WTC11 (cell line): ENCODE results near the gene DPH1. TPM values are rescaled to one million over a fixed set of nuclear protein-coding genes. Genes with fewer than 3 reads are reported as not detected.

ENCODE experiments used
- ATAC-seq: fragments of 200-7000 bp; cut with Tn5 transposase; 2 replicates; pipeline ENCODE4 v1.10.0; 2021; ENCODE audit warnings: mild to moderate bottlenecking, moderate library complexity
- CTCF ChIA-PET: fragments of 300-600 bp; sonication (Branson Sonifier 250); formaldehyde crosslinking; loops from one replicate; lab custom pipeline; 2021; ENCODE audit warnings: antibody characterized with exemption; lab: Charles Lee
- POLR2A ChIA-PET: fragments of 350-600 bp; sonication (Branson Sonifier 250); formaldehyde crosslinking; loops from one replicate; lab custom pipeline; 2021; ENCODE audit warnings: antibody characterized with exemption; lab: Charles Lee
- DNase-seq: peaks from one replicate; pipeline ENCODE4 v3.0.0; 2021; ENCODE audit warnings: low spot score
- H3K27ac Mint-ChIP-seq: 2 replicates; pipeline ENCODE4 v1.8.0; 2021; ENCODE audit warnings: mixed read lengths
- H3K27me3 Mint-ChIP-seq: 2 replicates; pipeline ENCODE4 v1.8.0; 2021; ENCODE audit warnings: low read depth, mild to moderate bottlenecking, moderate library complexity, mixed read lengths
- H3K36me3 Mint-ChIP-seq: 2 replicates; pipeline ENCODE4 v1.8.0; 2021; ENCODE audit warnings: mixed read lengths
- H3K4me1 Mint-ChIP-seq: 2 replicates; pipeline ENCODE4 v1.8.0; 2022; ENCODE audit warnings: mixed read lengths
- H3K4me3 Mint-ChIP-seq: 2 replicates; pipeline ENCODE4 v1.8.0; 2021; ENCODE audit warnings: mild to moderate bottlenecking, moderate library complexity, mixed read lengths
- H3K9me3 Mint-ChIP-seq: 2 replicates; pipeline ENCODE4 v1.8.0; 2021; ENCODE audit warnings: mixed read lengths
- ATF1 ChIP-seq: sonication (generic); formaldehyde crosslinking; IDR thresholded peaks from 2 replicates; pipeline ENCODE4 v1.8.1; 2023; ENCODE audit warnings: mild to moderate bottlenecking, moderate library complexity, missing genetic modification reagents
- CTCF ChIP-seq: fragments of 200-600 bp; IDR thresholded peaks from 2 replicates; pipeline ENCODE4 v1.8.0; 2022; ENCODE audit warnings: antibody characterized with exemption
- EMX1 ChIP-seq: fragments of 250-450 bp; sonication (Bioruptor Pico); IDR thresholded peaks from 2 replicates; pipeline ENCODE4 v1.8.0; 2021; ENCODE audit warnings: mild to moderate bottlenecking
- FOXK1 ChIP-seq: sonication (generic); formaldehyde crosslinking; IDR thresholded peaks from 2 replicates; pipeline ENCODE4 v1.8.0; 2022; ENCODE audit warnings: mild to moderate bottlenecking, moderate library complexity, missing genetic modification reagents
- IRF1 ChIP-seq: sonication (generic); formaldehyde crosslinking; IDR thresholded peaks from 2 replicates; pipeline ENCODE4 v1.8.0; 2023; ENCODE audit warnings: missing genetic modification reagents
- IRF2 ChIP-seq: sonication (generic); formaldehyde crosslinking; IDR thresholded peaks from 2 replicates; pipeline ENCODE4 v1.8.0; 2022; ENCODE audit warnings: low read depth, missing genetic modification reagents, borderline replicate concordance
- NFE2L1 ChIP-seq: sonication (generic); formaldehyde crosslinking; IDR thresholded peaks from 2 replicates; pipeline ENCODE4 v1.8.1; 2023; ENCODE audit warnings: missing genetic modification reagents
- SOX15 ChIP-seq: fragments of 250-450 bp; sonication (Bioruptor Pico); IDR thresholded peaks from 2 replicates; pipeline ENCODE4 v1.9.0; 2021; ENCODE audit warnings: mild to moderate bottlenecking
- STAT6 ChIP-seq: sonication (generic); formaldehyde crosslinking; conservative IDR thresholded peaks from 2 replicates; pipeline ENCODE4 v1.8.1; 2023; ENCODE audit warnings: mild to moderate bottlenecking, low read depth, missing genetic modification reagents, moderate library complexity
- ZBTB21 ChIP-seq: sonication (generic); formaldehyde crosslinking; IDR thresholded peaks from 2 replicates; pipeline ENCODE4 v1.8.1; 2023; ENCODE audit warnings: mild to moderate bottlenecking, missing genetic modification reagents, borderline replicate concordance
- ZNF121 ChIP-seq: sonication (generic); formaldehyde crosslinking; IDR thresholded peaks from 2 replicates; pipeline ENCODE4 v1.8.0; 2023; ENCODE audit warnings: missing genetic modification reagents
- ZNF263 ChIP-seq: sonication (generic); formaldehyde crosslinking; IDR thresholded peaks from 2 replicates; pipeline ENCODE4 v1.8.1; 2022; ENCODE audit warnings: low read depth, mild to moderate bottlenecking, moderate library complexity, missing genetic modification reagents
- total RNA-seq: library from RNA; stranded (reverse); gene quantifications from 3 replicates; pipeline ENCODE4 v1.2.3, GENCODE V29; 2021
- TF ChIP-seq, protein P1 (sequence below): fragments of 250-450 bp; sonication (Bioruptor Pico); conservative IDR thresholded peaks from 2 replicates; pipeline ENCODE4 v1.9.0; 2021; ENCODE audit warnings: mild to moderate bottlenecking
- TF ChIP-seq, protein P2 (sequence below): fragments of 250-450 bp; sonication (Bioruptor Pico); IDR thresholded peaks from 2 replicates; pipeline ENCODE4 v1.9.0; 2021; ENCODE audit warnings: moderate library complexity, mild to moderate bottlenecking, inconsistent platforms, borderline replicate concordance

DPH1 gene
- total RNA-seq, 1 experiment from 2014 or later, result 43.2 TPM

GRCh38 chr17:2064980-2065785 lies 35.2 kb downstream of the DPH1 start (continued):
- TF ChIP-seq IRF1 (CRISPR knock-in tag) (no peak), ZNF263 (no peak), ZNF121 (CRISPR knock-in tag) (peak; percentile 58; the same call in 1 of the 2 replicates), NFE2L1 (CRISPR knock-in tag) (no peak), CTCF (peak; percentile 65), ATF1 (no peak), EMX1 (CRISPR knock-in tag) (no peak), ZBTB21 (CRISPR knock-in tag) (no peak), FOXK1 (CRISPR knock-in tag) (no peak)
- TF ChIP-seq, protein P1, sequence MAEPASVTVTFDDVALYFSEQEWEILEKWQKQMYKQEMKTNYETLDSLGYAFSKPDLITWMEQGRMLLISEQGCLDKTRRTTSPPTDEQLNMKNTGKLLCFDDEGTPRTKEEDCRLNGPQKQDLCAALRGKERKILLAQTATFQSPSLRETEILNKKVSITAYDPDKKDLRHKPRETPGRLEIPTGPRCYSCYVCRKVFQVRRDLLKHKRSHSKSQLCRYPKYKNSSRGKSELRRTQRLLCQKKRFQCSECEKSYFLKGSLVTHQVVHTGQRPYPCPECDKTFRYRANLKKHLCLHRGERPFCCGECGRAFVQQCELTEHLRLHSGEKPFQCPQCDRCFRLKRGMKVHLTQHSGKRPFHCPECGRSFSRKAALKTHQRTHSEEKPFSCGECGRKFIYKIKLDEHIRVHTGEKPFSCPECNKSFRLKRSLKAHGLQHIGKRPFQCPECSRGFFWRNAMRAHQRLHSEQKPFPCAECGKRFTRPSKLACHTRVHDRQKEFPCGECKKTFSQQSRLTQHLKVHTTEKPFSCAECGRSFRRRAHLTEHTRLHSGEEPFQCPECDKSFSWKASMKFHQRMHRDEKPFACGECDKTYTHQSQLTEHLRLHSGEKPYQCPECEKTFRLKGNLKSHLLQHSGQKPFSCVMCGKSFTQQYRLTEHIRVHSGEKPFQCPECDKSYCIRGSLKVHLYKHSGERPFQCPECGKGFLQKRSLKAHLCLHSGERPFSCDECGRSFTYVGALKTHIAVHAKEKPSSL (CRISPR knock-in tag), result no peak

DNA sequence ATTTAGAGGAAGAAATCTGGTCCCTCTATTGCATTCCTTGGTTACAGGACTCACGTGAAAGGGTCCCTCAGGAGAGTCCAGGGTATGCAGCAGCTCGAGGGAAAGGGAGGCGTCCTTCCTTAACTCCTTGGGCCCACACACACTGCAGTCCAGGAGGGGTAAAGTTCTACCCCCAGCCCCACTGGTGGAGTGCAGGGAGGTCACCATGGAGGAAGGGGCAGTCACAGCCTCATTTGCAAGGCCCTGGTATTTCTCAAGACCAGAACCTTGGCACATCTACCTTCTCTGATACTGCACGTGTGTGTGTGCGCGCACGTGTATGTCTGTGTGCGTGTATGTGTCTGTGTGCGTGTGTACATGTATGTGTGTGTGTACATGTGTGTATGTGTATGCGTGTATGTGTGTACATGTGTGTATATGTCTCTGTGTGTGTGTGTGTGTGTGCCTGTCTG lies 36.0 kb downstream of the DPH1 start:
- Mint-ChIP-seq H3K9me3 (no peaks in the 10 kb centered on the region), H3K4me3 (no peak overlapping the region), H3K36me3 (peaks cover 3% of the 10 kb centered on the region), H3K4me1 (peaks cover 34% of the 10 kb centered on the region), H3K27ac (no peak overlapping the region), H3K27me3 (peaks cover 5% of the 10 kb centered on the region; the same call in 1 of the 2 replicates)
- DNase-seq (no peak), ATAC-seq (no peak)
- POLR2A ChIA-PET, result no interaction called here
- CTCF ChIA-PET, result interaction anchor here (0.9 to 11.0 kb wide), 11 partner anchors 9 to 282 kb away, joined by 3 to 96 read pairs (median 6); partner anchors contain the start of gene HIC1
- no peak for TF ChIP-seq IRF2 (CRISPR knock-in tag)
- no peak for TF ChIP-seq STAT6 (CRISPR knock-in tag)
- TF ChIP-seq SOX15 (CRISPR knock-in tag), result no peak
- TF ChIP-seq, protein P2, sequence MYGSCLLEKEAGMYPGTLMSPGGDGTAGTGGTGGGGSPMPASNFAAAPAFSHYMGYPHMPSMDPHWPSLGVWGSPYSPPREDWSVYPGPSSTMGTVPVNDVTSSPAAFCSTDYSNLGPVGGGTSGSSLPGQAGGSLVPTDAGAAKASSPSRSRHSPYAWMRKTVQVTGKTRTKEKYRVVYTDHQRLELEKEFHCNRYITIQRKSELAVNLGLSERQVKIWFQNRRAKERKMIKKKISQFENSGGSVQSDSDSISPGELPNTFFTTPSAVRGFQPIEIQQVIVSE (CRISPR knock-in tag), result no peak
